Islet precursor cell (in vitro differentiated cells): Measurements from ENCODE around the gene SAG.

Source experiments
- DNase-seq: peaks from one replicate; pipeline ENCODE4 v3.0.0-alpha.2; 2018

Gene SAG

GRCh38 chr2:233307565-233307964 is at the start of gene SAG:
TSS of gene SAG (plus strand) at chr2:233307816. CDS start at chr2:233309190, 1,374 bp downstream.
- DNase-seq: no peak

- DNase-seq: no peak
Measured at GRCh38 chr2:233258211-233258610, 49.4 kb upstream of the SAG start.

DNA sequence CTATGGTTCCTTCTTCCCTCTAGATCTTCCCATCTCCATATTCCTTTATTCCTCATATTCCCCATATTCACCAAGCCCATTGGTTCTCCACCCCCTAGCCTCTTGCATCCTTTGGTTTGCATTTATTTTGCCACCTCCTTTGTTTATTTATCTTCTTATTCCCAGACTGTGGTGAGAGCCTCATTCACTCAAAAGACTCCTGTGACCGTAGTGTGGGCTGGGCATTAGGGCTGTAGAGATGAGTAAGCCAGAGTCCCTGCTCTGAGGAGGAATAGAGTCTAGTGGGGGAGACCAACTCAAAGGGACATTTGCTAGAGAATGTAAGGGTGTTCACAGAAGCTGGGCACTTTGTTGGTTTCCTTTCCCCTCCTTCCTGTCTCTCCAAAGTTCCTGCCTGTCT is 47.9 kb upstream of the SAG start:
- DNase-seq: no peak

- DNase-seq: no peak
Measured at GRCh38 chr2:233260661-233261060, 47.0 kb upstream of the SAG start.

- DNase-seq: no peak
Measured at GRCh38 chr2:233261819-233262555, 45.6 kb upstream of the SAG start.

DNA sequence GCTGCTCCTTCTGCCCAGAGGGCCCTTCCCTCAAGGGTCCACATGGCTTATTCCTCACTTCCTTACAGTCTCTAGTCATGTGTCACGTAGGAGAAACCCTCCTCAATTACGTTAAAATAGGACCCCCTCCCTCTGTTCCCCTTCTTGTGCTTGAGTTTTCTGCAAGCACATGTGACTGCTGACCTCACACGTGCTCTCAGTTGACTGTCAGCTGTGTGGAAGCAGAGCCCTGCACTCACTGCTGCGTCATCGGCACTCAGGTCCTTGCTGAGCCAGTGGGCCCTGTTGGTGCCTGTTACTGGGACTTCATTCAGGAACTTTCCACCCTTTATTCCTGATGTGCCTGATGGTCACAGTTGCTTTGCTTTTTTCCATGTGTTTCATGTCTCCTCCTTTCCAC is 45.1 kb upstream of the SAG start:
- no peak for DNase-seq

DNA sequence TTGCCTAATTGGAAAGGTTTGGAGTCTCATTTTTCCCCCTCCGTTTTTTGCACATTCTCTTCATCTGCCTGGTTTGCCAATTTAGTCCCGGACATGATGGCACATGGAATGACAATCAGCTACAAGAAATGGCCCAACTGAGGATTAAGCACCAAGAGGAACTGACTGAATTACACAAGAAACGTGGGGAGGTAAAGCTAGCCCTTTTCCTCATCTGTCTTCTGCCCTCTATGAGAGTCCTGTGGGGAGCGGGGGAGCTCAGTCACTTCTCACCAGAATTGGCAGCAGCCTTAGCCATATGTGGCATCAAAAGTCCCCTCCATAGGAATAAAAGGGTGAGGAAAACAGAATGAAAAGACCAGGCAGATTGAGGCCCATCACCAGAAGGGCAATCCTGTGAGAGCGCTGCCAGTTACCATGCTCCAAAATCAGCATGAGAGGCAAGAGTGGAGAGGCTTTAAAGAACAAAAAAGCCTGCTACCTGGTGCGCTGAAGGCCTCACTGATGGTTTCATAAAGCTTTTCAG is 44.5 kb upstream of the SAG start:
- DNase-seq: no peak

DNA sequence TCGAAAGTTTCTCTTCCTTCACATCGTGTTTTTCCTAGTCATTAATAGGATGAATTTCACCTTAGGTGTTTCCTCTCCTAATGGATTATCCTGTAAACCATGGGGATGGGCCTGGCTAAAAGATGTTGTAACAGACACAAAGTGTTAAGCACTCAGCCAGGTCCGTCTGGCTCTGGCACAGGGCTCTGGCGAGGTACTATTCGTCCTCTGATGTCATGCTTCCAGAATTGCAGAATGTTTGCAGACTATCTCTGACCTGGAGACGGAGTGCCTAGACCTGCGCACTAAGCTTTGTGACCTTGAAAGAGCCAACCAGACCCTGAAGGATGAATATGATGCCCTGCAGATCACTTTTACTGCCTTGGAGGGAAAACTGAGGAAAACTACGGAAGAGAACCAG is 42.9 kb upstream of the SAG start:
- DNase-seq: no peak

DNA sequence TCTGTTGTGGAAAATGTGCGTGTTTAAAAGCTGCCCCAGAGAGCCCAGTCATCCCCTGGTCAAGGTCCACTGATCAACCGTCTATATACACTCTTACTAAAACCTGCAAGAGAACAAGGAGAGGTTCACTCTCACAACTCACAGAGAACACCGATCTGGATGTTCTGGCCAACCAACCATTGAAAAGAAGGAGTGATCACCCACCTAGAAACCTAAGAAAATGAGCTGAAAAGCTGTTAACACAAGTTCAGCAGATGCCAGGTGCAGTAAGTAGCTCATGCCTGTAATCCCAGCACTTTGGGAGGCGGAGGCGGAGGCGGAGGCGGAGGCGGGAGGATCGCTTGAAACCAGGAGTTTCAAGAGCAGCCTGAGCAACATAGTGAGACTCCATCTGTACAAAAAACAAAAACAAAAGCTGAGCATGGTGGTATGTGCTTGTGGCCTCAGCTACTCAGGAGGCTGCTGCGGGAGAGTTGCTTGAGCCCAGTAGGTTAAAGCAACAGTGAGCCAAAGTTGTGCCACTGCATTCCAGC is 41.7 kb upstream of the SAG start:
- DNase-seq: peak; percentile 57

DNA sequence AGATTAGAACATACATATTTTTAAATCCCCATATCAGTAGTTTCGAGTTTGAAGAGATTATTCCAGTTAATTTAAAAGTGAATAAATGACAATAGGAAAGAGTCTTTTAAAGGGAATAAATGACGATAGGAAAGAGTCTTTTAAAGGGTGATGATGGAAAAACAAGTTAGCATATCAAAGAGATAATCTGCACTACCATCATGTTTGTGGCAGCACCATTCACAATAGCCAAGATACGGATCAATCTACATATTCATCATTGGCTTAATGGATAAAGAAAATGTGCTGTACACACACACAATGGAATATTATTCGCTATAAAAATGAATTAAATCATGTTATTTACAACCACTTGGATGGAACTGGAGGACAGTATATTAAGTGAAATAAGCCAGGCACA is 41.1 kb upstream of the SAG start:
- no peak for DNase-seq

- DNase-seq: no peak
Measured at GRCh38 chr2:233267516-233268245, 39.9 kb upstream of the SAG start.

- no peak for DNase-seq
Measured at GRCh38 chr2:233270366-233270765, 37.2 kb upstream of the SAG start.

DNA sequence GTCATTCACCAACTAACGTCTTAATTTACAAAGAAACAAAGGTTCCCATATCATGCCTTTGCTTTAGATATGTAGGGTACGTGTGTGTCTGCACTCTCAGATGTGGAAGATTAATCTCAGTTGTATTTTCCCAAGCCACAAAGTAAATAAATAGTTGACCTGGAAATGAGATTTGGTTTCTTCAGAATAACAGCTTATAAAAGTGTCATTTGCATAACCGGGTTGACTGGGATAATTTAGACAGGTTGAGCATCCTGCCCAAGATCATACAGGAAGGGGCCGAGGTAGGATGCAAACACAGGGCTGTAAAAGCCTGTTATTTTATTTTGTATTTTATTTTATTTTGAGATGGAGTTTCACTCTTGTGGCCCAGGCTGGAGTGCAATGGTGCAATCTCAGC is 36.7 kb upstream of the SAG start:
- DNase-seq: no peak

DNA sequence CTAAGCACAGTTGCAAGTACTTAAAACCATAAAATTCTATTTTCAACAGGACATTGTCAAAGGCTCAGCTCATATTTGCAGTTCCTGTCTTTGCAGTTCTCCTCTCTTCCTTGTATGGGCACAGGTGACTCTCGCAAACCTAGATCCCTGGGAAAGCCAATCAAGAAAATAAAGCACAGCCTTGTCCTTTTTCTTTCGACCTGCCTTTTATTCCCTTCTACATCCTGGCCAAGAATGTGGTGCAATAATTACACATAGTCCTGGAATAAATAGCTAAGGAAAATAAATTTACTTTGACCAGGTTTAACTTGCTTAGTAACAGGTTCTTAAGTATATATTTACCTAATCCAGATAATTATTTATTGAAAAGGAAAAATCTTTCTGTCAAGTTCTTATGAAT is 35.9 kb upstream of the SAG start:
- no peak for DNase-seq

DNA sequence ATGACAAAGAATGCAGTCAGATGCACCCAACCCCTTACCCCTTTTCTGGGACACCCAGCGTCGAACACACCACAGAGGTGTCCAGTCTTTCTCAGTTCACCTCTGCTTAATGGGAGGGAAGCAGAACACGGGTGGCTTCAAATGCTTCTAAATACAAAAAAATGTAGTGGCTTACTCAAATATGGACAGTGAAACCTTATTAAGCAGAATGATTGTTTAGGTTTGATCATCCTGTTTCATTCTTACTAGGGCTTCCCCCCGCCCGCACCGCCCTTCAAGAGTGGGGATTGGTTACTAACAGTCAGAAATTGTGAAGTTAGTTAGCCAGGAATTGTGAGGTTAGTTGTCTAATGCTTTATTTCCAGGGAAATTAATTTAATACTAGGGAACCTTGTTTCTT is 34.5 kb upstream of the SAG start:
- no peak for DNase-seq

- DNase-seq: no peak
Measured at GRCh38 chr2:233275223-233275622, 32.4 kb upstream of the SAG start.

DNA sequence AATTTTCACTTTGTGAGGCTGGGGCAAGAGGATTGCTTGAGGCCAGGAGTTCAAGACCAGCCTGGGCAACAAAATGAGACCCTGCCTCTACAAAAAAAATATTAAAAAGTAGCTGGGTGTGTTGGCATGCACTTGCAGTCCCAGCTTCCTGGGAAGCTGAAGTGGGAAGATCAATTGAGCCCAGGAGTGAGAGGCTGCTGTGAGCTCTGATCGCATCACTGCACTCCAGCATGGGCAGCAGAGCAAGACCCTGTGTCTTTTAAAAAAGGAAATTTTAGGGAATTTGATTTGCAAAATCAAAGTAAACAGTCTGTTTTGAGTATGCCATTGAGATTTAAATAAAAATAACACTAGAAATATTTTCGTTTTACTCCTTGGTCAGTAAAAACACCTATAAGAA is 28.7 kb upstream of the SAG start:
- DNase-seq: no peak

- no peak for DNase-seq
Measured at GRCh38 chr2:233280114-233280693, 27.4 kb upstream of the SAG start.

DNA sequence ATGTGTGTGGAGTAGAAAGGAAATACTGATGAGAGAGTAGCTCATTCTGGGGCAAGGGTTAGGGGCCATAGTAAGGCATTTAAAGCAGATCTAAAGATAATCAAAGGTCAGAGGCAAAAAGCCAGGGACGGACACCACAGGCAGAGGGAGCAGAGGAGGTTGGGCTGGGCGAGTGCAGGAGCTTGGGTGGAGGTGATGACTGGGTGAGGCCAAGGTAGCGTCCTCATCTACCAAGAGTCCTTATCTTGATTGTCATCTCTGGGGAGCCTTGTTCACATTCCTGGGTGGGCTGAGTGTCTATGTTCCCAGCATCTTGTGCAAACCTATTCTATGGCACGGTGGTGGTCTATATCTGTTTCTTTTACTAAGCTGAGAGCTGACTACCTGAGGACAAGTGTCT is 26.1 kb upstream of the SAG start:
- DNase-seq: no peak

DNA sequence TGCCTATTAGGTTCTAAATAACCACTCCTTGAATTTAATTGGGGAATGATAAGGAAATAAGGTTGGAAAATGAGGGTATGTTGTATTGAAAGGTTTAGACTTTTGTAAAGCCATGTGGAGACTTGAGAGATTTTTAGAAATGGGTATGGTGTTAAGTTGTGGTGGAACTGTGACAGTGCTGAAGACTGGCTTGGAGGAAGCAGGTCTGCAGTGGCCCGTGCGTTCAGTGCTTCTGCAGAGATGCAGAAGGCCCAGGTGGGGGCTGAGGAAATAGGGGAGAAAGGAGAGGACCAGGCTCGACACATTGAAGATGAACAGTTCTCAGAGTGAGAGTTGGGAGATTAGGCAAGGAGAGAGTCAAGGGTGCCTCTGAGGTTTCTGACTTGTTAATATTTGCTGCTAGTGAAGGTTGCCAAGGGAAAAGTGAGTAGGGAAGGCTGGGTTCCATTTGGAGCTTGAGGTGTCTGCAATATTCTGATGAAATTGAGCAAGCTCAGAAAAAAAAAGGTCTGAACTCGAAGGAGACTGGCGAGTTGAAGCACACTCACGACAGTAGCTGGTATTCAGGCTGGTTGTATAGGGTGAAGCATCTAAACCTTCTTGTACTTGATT is 25.5 kb upstream of the SAG start:
- no peak for DNase-seq

DNA sequence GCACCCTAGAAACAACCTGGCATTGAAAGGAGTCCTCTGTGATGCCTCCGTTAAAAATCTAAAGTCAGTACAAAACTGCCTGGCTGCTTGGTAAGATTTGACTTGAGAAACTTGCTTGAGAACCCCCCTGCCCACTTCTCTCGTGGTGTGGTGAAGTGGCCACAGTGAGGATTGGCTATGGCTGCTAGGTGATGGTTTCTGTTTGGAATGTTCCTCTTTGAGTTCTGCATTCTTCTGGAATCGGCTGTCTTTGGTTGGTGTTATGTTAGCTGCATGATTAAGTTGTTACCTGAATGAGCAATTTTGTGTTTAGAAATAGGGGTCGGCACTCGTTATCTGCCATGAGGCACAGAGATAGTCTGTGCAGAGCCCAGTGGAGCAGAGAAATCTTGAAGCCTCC is 21.7 kb upstream of the SAG start:
- peak; percentile 73 for DNase-seq

- DNase-seq: no peak
Measured at GRCh38 chr2:233287871-233288270, 19.7 kb upstream of the SAG start.

GRCh38 chr2:233288663-233289062 is 19.0 kb upstream of the SAG start:
- no peak for DNase-seq
